Ecto neural progenitor cell (in vitro differentiated cells): Measurements from ENCODE around the gene SMAGP.
"Not testable (repeated sequence)": the region's sequence is repeated elsewhere in the genome, so short reads cannot be mapped to it uniquely, and the experiment has no call there.

Source experiments
- DNase-seq: peaks from one replicate; pipeline ENCODE4 v3.0.0-alpha.2; 2018; ENCODE audit warnings: low spot score

The SMAGP gene

DNA sequence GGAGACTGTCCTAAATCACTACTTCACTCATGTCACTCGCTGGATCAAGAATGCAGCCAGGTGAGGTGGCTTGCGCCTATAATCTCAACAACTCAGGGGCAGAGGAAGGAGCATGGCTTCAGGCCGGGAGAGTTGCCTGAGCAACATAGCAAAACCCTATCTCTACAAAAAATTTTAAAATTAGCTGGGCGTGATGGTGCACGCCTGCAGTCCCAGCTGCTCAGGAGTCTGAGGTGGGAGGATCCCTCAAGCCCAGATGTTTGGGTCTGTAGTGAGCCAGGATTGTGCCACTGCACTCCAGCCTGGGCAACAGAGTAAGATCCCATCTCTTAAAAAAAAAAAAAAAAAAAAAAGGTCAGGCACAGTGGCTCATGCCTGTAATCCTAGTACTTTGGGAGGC is 5.9 kb downstream of the SMAGP start:
- no peak for DNase-seq

GRCh38 chr12:51263341-51263740 is 6.9 kb downstream of the SMAGP start:
- no peak for DNase-seq

DNA sequence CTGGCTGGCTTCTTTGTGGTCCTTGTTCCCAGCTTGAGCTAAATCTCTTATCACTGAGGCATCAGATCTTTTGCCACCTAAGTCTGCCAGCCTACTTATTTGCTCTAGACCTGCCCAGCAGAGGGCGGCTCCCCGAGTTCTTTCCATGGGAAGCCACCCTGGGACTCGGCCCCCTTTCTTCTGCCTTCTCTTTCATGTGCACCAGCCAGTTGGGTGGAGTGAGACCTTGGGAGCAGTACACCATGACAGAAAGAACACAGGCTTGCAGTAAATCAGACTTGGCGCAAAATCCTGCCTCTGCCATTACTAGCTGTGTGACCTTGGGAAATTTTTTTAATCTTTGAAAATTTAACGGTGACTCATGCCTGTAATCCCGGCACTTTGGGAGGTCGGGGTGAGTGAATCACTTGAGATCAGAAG is 7.4 kb downstream of the SMAGP start:
- DNase-seq: peak; percentile 69

GRCh38 chr12:51259600-51259999 is 10.6 kb downstream of the SMAGP start:
- not testable (repeated sequence) for DNase-seq

- no peak for DNase-seq
Observed at GRCh38 chr12:51254536-51254935, 15.7 kb downstream of the SMAGP start.

GRCh38 chr12:51253276-51253675 is 16.9 kb downstream of the SMAGP start:
- DNase-seq: no peak

DNA sequence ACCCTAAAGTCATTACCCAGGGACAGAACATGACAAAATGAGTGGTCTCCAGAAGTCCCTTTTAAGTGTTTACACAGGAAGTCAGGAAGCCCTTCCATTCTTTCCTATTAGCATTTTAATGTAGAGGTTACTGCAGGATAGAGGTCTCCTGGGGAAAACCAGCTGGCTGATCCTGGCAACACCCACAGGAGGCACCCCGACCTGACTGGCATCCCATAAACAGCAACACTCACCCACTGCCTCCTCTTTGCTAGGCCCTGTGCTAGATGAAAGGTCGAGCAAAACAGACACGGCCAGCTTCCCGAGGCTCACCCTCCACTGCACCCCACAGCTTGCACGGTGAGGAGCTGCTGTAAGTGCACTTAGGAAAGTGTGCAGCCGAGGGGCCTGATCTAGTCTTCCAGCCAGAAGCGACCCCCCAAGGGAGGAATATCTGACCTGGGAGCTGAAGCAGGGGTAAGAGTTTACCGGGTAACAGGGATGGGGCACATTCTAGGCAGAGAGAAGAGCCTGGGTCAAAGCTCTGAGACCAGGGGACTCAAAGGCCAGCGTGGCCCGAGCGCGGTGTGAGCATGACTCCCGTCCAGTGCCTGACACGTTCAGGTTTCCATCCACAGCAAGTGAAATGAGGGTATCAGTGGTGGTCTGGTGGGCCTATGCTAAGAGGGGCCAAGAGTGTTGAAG is 22.6 kb downstream of the SMAGP start:
- no peak for DNase-seq

DNA sequence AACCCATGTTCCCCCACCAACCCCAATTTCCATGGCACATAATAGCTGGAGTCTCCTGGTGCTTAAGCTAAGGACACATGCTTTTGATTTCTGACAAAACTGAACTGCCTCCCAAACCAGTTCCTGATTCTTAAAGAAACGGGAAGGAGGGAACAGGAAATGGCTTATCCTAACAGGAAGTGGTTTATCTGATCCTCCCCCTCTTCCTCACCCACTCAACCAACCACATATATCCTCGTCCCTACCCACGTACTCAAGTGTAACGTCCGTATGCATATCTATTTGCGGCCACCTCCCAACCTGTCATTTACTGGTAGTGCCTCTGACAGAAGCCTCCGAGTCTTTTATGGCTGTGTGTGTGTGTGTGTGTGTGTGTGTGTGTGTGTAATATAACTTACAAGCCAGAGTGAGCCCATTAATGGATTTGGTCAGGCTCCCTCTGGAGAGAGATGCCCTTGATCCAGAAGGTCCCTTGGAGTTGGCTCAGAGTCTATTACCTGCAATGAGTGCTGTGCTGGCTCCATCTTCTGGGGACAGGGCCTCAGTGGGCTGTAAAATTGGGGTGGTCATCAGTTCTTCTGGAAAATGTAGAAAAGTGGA is 23.9 kb downstream of the SMAGP start:
- no peak for DNase-seq

DNA sequence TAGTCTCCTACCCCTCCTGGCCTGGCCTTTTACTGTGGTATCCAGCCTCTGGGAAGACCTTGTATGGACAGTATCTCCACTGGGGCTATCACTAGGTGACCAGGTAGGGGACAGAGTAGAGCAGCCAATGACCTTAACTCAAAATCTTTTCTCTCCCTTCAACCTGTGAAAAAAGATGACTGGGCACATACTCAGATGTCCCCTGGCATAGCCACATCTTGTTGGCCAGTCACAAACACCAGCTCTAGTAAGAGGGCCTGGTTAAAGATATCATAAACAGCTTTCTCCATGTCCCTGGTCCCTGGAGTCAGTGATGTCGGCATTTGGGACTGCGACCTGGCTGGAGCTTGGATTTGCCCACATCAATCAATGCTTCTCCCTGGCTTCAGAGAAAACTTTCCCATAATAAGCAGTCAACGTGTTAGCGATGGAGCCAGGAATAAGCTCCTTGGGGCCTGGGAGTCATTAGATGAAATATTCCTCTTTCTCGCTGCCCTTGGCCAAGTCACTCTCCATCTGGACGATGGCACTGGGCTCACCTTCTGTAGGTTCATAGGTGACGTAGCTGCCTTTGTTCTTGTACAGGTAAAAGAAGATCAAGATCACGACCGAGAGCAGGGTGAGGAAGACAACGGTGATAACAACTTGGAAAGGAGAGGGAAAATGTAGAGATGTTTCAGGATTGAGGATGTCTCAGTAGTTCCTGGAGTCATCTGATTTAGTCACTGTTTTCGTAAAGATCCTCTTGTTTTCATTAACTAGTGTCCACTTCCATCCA is 24.6 kb downstream of the SMAGP start:
- DNase-seq: no peak

DNA sequence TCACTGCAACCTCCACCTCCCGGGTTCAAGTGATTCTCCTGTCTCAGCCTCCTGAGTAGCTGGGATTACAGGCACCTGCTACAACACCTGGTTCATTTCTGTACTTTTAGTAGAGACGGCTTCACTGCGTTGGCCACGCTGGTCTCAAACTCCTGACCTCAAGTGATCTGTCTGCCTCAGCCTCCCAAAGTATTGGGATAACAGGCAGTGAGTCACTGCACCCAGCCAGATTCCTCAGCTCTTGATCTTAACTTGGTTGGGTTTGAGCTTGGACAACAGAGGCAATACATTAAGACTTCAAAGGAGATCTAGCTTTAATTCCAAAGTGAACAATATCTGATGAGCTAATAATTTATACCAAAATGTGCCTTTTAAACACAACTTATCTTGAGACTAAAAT is 25.9 kb downstream of the SMAGP start:
- DNase-seq: no peak

GRCh38 chr12:51242876-51243275 is 27.3 kb downstream of the SMAGP start:
- DNase-seq: no peak

DNA sequence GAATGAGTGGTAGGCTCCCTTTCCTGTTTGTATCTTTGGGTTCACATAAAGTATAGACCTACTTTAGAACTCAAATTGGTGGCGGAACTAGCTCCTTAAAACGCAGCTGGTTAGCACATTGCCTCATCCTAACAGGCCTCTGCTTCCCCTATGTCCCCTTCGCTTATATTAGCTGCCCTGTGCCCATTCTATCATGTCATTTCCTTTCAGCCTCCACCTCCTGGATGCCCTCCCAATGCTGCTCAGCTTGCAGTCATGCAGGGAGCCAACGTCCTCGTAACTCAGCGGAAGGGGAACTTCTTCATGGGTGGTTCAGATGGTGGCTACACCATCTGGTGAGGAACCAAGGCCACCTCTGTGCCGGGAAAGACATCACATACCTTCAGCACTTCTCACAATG is 28.1 kb downstream of the SMAGP start:
- no peak for DNase-seq

- DNase-seq: no peak
Observed at GRCh38 chr12:51240971-51241370, 29.2 kb downstream of the SMAGP start.

GRCh38 chr12:51238510-51239334 is 31.5 kb downstream of the SMAGP start, which contains the start of gene DAZAP2:
DAZAP2 (plus strand) TSS chr12:51238826; CDS start chr12:51238908, 82 bp downstream.
- DNase-seq: peak; percentile 98

DNA sequence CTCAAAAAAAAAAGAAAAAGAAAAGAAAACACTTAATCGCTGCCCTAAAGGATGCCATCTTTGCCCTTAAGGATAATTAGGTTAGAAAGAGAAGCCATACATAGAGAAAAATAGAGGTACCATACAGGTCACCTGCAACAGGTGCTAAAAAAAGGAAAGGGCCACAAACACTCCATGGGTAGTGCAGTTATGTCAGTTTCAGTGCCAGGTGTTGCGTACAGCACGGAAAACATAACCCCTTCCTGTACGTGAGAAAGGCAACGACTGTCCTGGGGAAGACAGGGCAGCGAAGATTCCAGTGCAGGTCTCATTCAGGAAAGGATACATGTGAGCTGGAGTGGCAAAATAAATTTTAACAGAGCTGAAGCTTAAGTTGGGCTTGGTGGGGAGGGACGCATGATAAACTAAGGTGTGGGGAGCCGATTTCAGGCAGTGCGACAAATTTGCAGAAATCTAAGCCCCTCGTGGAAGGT is 32.1 kb downstream of the SMAGP start:
- no peak for DNase-seq

GRCh38 chr12:51234530-51234929 is 35.7 kb downstream of the SMAGP start:
- DNase-seq: no peak

- DNase-seq: no peak
Observed at GRCh38 chr12:51232642-51233041, 37.6 kb downstream of the SMAGP start.

- DNase-seq: no peak
Observed at GRCh38 chr12:51229116-51229809, 41.0 kb downstream of the SMAGP start.

- DNase-seq: no peak
Observed at GRCh38 chr12:51227962-51228361, 42.3 kb downstream of the SMAGP start.

GRCh38 chr12:51227112-51227511 is 43.1 kb downstream of the SMAGP start:
- not testable (repeated sequence) for DNase-seq

- no peak for DNase-seq
Observed at GRCh38 chr12:51225771-51226170, 44.4 kb downstream of the SMAGP start.
